Measurements from ENCODE around the gene ZMIZ1.

Gene ZMIZ1

GRCh38 chr10:79142064-79142491 lies 73.3 kb downstream of the ZMIZ1 start:
- DNase-seq: no peak

- no peak for DNase-seq
Observed at GRCh38 chr10:79142522-79143309, 74.0 kb downstream of the ZMIZ1 start.

- no peak for DNase-seq
Observed at GRCh38 chr10:79143879-79144278, 75.1 kb downstream of the ZMIZ1 start.

- no peak for DNase-seq
Observed at GRCh38 chr10:79144351-79145173, 75.8 kb downstream of the ZMIZ1 start.

GRCh38 chr10:79145174-79145483 lies 76.4 kb downstream of the ZMIZ1 start:
- DNase-seq: no peak

- no peak for DNase-seq
Observed at GRCh38 chr10:79145517-79146470, 77.0 kb downstream of the ZMIZ1 start.

- DNase-seq: no peak
Observed at GRCh38 chr10:79146611-79147130, 77.9 kb downstream of the ZMIZ1 start.

- DNase-seq: no peak
Observed at GRCh38 chr10:79147306-79147705, 78.5 kb downstream of the ZMIZ1 start.

GRCh38 chr10:79147796-79148451 lies 79.2 kb downstream of the ZMIZ1 start:
- DNase-seq: no peak

- DNase-seq: no peak
Observed at GRCh38 chr10:79148452-79149344, 79.9 kb downstream of the ZMIZ1 start.

- no peak for DNase-seq
Observed at GRCh38 chr10:79149345-79149661, 80.5 kb downstream of the ZMIZ1 start.

- no peak for DNase-seq
Observed at GRCh38 chr10:79149662-79150443, 81.1 kb downstream of the ZMIZ1 start.

- DNase-seq: no peak
Observed at GRCh38 chr10:79150444-79150754, 81.6 kb downstream of the ZMIZ1 start.

- DNase-seq: no peak
Observed at GRCh38 chr10:79152423-79152817, 83.7 kb downstream of the ZMIZ1 start.

GRCh38 chr10:79153745-79154144 lies 85.0 kb downstream of the ZMIZ1 start:
- DNase-seq: no peak

GRCh38 chr10:79155301-79156081 lies 86.7 kb downstream of the ZMIZ1 start:
- no peak for DNase-seq

GRCh38 chr10:79156334-79157274 lies 87.8 kb downstream of the ZMIZ1 start:
- no peak for DNase-seq

GRCh38 chr10:79158004-79158340 lies 89.2 kb downstream of the ZMIZ1 start:
- no peak for DNase-seq

All from SHP77 treated with DMSO at 0.1 percent for 48 hours (cell line).